OCI-LY3 (cell line): ENCODE data around the gene MYL7.

Experiments
- H2AFZ ChIP-seq: fragments of 200-600, 300-600 bp; shearing (Covaris generic); 2 replicates; pipeline ENCODE4 v1.6.0; 2014; ENCODE audit warnings: antibody characterized with exemption, low read depth, low read length
- H3K27ac ChIP-seq: fragments of 200-600, 300-600 bp; sonication (generic); 2 replicates; pipeline ENCODE4 v1.5.1; 2014; ENCODE audit warnings: mild to moderate bottlenecking, low read length, moderate library complexity, mixed read lengths
- H3K27me3 ChIP-seq: fragments of 200-600, 300-600 bp; sonication (generic); 2 replicates; pipeline ENCODE4 v1.6.1; 2014; ENCODE audit warnings: low read depth, low read length, mixed read lengths
- H3K36me3 ChIP-seq: fragments of 200-600, 300-600 bp; sonication (generic); replicated peaks from 2 replicates; pipeline ENCODE3; 2014; ENCODE audit warnings: low read depth, low read length, mixed read lengths
- H3K4me1 ChIP-seq: fragments of 300-600, 200-600 bp; sonication (generic); 2 replicates; pipeline ENCODE4 v1.6.1; 2014; ENCODE audit warnings: low read length, mixed read lengths
- H3K4me2 ChIP-seq: fragments of 200-600, 300-600 bp; sonication (generic); 2 replicates; pipeline ENCODE4 v1.6.1; 2014; ENCODE audit warnings: low read length, mixed read lengths
- H3K4me3 ChIP-seq: fragments of 300-600, 200-600 bp; sonication (generic); 2 replicates; pipeline ENCODE4 v1.5.1; 2014; ENCODE audit warnings: antibody characterized with exemption, mild to moderate bottlenecking, low read length, moderate library complexity
- H3K79me2 ChIP-seq: fragments of 300-600, 200-600 bp; shearing (Covaris generic); 2 replicates; pipeline ENCODE4 v1.6.1; 2014; ENCODE audit warnings: mild to moderate bottlenecking, low read length, mixed read lengths
- H3K9ac ChIP-seq: fragments of 300-600, 200-600 bp; shearing (Covaris generic); 2 replicates; pipeline ENCODE4 v1.6.0; 2014; ENCODE audit warnings: mild to moderate bottlenecking, low read length, moderate library complexity
- H3K9me3 ChIP-seq: fragments of 200-600, 300-600 bp; shearing (Covaris generic); 2 replicates; pipeline ENCODE4 v1.6.1; 2014; ENCODE audit warnings: low read length, mixed read lengths; ENCODE audit not compliant: insufficient read depth
- H4K20me1 ChIP-seq: fragments of 200-600, 300-600 bp; sonication (generic); 2 replicates; pipeline ENCODE4 v1.6.1; 2016; ENCODE audit warnings: low read length, mixed read lengths; ENCODE audit not compliant: insufficient read depth
- EZH2phosphoT487 ChIP-seq: fragments of 200-600 bp; shearing (Covaris generic); IDR thresholded peaks from 2 replicates; pipeline ENCODE4 v1.6.1; 2018; ENCODE audit warnings: antibody characterized with exemption, mixed run types, low read depth
- TF ChIP-seq, protein P1 (sequence below): fragments of 200-600, 300-600 bp; sonication (generic); IDR thresholded peaks from 2 replicates; pipeline ENCODE4 v1.5.1; 2014; ENCODE audit warnings: antibody characterized with exemption, low read length, low read depth

Gene MYL7

DNA sequence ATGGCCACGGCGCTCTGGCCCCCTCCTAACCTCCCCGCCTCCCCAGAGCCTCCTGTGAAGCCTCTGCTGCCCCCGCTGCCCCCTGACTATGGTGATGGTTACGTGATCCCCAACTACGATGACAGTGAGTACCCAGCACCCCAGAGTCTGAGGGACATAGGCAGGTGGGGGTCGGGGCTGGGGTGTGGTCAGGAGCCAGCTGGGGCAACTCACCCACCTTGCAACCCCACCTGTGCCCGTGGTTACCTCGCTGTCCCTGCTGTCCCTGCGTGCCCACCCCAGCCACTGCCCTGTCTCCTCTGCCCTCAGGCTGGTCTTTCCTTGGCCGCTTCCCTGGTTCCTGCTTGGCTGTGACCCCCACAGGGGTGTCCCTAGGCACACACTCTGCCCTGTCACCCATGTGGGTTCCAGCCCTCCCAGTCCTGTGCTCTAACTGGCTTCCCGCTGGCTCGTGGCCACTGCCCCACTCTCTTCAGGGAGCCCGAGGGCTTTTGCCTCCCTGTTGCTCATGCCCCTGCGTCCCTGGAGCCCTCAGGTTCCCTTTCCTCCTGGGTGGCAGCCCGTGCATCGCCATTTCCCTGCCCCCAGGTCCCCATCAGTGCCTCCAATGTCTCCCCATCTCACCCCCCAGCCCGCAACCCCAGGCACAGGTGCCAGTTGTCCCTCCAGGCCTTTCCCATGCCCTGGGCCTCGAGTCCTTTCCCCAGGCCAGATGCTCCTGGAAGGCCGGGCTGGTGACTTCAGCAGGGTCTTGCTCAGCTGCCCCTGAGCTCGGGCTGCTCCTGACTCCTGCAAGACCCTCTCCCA is 33.0 kb downstream of the MYL7 start:
- H2AFZ ChIP-seq, result no peak overlapping the region
- H3K4me3 ChIP-seq, result no peak overlapping the region
- 0 out of 2 replicates have a peak, but pooled peaks cover 5% of the 10 kb centered on the region for H3K4me1 ChIP-seq
- no peaks in the 10 kb centered on the region for H3K36me3 ChIP-seq
- H3K4me2 ChIP-seq, result no peak overlapping the region
- no peaks in the 10 kb centered on the region for H4K20me1 ChIP-seq
- H3K9me3 ChIP-seq, result no peaks in the 10 kb centered on the region
- no peaks in the 10 kb centered on the region for H3K79me2 ChIP-seq
- H3K9ac ChIP-seq, result no peak overlapping the region
- no peak overlapping the region for H3K27ac ChIP-seq
- no peak for TF ChIP-seq EZH2phosphoT487
- TF ChIP-seq, protein P1, sequence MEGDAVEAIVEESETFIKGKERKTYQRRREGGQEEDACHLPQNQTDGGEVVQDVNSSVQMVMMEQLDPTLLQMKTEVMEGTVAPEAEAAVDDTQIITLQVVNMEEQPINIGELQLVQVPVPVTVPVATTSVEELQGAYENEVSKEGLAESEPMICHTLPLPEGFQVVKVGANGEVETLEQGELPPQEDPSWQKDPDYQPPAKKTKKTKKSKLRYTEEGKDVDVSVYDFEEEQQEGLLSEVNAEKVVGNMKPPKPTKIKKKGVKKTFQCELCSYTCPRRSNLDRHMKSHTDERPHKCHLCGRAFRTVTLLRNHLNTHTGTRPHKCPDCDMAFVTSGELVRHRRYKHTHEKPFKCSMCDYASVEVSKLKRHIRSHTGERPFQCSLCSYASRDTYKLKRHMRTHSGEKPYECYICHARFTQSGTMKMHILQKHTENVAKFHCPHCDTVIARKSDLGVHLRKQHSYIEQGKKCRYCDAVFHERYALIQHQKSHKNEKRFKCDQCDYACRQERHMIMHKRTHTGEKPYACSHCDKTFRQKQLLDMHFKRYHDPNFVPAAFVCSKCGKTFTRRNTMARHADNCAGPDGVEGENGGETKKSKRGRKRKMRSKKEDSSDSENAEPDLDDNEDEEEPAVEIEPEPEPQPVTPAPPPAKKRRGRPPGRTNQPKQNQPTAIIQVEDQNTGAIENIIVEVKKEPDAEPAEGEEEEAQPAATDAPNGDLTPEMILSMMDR, result no peak
- no peaks in the 10 kb centered on the region for H3K27me3 ChIP-seq

DNA sequence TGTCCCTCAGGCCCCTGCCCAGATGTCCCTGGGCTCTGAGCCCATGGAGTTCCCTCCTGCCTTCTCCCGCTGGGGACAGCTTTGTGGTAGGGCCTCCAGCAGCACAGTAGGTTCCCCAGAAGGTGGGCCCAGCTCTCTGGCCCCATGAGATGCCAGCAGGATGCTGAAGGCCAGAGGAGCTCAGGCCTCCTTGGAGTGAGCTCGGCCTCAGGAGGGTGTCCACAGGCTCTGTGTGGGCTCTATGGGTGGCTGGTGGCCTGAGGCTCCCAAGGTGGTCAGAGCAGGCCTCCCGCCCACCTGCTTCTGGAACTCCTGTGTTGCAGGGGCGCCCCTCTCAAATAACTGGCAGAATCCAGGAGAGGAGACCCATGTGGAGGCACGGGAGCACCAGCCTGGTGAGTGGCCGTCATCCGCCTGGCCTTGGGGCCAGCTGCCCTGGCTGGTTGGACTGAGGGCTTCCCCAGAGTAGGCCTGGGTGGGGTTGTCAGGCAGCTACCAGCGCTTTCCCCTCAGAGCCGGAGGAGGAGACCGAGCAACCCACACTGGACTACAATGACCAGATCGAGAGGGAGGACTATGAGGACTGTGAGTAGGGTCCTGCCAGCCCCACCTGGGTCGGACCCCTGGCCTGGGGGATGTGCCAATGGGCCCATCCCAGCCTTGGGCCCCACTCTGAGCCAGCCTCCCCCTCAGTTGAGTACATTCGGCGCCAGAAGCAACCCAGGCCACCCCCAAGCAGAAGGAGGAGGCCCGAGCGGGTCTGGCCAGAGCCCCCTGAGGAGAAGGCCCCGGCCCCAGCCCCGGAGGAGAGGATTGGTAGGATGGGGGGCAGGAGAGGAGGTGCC is 33.8 kb downstream of the MYL7 start:
- H3K4me3 ChIP-seq, result no peak overlapping the region
- H3K79me2 ChIP-seq, result no peaks in the 10 kb centered on the region
- no peak overlapping the region for H2AFZ ChIP-seq
- H3K4me2 ChIP-seq, result no peak overlapping the region
- no peak overlapping the region for H3K27ac ChIP-seq
- TF ChIP-seq, protein P1, result no peak
- no peak for TF ChIP-seq EZH2phosphoT487
- 0 out of 2 replicates have a peak, but pooled peaks cover 5% of the 10 kb centered on the region for H3K4me1 ChIP-seq
- no peaks in the 10 kb centered on the region for H3K36me3 ChIP-seq
- no peaks in the 10 kb centered on the region for H3K27me3 ChIP-seq
- H3K9ac ChIP-seq, result no peak overlapping the region
- no peaks in the 10 kb centered on the region for H4K20me1 ChIP-seq
- no peaks in the 10 kb centered on the region for H3K9me3 ChIP-seq

DNA sequence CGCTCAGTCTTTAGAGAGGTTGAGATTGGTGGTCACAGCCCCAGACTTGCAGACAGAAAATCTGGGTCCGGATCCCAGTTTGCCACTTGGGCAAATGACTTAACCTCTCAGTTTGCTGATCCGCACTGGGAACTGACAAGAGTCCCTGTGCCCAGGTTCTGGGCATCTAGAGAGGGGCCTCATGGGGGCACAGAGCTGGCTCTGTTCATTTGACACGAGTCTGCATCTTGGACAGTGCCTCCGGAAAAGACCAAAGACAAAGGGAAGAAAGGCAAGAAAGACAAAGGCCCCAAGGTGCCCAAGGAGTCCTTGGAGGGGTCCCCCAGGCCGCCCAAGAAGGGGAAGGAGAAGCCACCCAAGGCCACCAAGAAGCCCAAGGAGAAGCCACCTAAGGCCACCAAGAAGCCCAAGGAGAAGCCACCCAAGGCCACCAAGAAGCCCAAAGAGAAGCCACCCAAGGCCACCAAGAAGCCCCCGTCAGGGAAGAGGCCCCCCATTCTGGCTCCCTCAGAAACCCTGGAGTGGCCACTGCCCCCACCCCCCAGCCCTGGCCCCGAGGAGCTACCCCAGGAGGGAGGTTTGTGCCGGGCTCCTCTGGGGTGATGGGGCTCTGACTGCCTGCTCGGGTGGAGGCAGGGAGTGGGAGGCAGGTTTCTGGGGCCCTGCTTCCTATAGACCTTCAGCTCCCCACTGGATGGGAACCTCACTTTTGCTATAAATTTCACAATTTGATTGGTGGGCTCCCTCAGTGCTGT is 34.6 kb downstream of the MYL7 start:
- Histone ChIP-seq H2AFZ (no peak overlapping the region), H3K79me2 (no peaks in the 10 kb centered on the region), H3K4me1 (0 out of 2 replicates have a peak, but pooled peaks cover 5% of the 10 kb centered on the region), H4K20me1 (no peaks in the 10 kb centered on the region), H3K27me3 (no peaks in the 10 kb centered on the region), H3K4me3 (no peak overlapping the region), H3K27ac (no peak overlapping the region), H3K9ac (no peak overlapping the region), H3K4me2 (no peak overlapping the region), H3K36me3 (no peaks in the 10 kb centered on the region), H3K9me3 (no peaks in the 10 kb centered on the region)
- TF ChIP-seq, protein P1, result no peak
- TF ChIP-seq EZH2phosphoT487, result no peak
